Bone marrow (tissue), 2 donors: ENCODE data around the gene SSTR5.

ENCODE experiments used
- DNase-seq, 2 donors: peaks; one replicate each; lab custom pipeline; 2025; lab: John Stamatoyannopoulos, UW

Gene SSTR5

DNA sequence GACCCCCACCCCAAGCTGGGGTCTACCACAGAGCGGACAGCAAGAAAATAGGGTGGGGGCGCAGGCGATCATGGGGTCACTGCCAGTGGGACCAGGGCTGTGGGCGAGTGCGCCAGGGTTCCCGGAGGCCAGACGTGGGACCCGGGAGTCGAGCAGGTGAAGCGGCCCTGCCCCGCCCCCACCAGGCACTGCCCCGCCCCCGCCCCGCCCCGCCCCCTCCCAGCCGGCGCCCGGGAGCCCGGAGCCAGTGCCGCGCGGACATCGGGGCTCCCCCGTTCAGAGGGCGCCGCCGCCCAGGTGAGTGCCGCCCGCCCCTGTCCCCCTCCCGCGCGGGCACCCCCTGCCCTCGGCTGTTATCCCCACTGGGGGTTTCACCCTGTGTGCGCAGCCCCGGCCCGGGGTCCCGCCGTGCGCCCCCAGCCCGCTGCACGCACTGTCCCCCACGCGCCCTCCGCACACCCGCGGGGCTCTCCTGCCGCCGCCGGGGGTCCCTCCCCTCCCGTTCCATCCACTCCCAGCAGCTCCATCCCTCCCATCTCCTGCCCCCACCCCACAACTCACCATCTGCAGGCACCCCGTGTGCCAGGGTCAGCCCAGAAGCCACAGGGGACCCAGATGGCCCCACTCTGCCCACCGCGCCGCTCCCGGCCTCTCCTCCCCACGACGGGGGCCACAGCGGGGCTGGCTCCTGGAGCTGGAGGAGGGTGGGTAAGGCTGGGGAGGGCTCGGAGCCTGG, at the start of gene SSTR5:
TSS of gene SSTR5 (plus strand) at position 222 of the 736 bp plus-strand sequence. CDS start 6,122 bp downstream, outside the sequence.
- DNase-seq: no peak

DNA sequence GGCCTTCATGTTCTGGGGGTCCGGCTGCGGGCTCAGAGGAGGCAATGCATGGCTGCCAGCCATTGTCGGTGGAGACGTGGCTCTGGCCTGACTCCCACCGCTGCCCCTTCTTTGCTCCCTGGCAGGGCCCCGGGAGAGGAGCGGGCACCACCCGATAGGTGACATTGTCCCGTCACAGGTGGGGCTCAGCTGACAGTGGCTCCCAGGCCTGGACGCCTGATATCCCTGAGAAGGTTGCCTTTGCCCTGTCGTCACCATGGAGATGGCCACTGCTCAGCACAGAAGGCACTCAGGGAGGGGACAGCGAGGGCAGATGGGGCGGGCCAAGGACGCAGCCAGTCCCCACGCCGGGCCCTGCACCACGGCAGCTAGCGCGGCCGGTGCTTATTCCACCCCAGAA, 48.4 kb upstream of the SSTR5 start:
- no peak for DNase-seq

GRCh38 chr16:1025183-1025809, 47.3 kb upstream of the SSTR5 start:
- DNase-seq: peak in 1 of 2 donors; percentile 6

DNA sequence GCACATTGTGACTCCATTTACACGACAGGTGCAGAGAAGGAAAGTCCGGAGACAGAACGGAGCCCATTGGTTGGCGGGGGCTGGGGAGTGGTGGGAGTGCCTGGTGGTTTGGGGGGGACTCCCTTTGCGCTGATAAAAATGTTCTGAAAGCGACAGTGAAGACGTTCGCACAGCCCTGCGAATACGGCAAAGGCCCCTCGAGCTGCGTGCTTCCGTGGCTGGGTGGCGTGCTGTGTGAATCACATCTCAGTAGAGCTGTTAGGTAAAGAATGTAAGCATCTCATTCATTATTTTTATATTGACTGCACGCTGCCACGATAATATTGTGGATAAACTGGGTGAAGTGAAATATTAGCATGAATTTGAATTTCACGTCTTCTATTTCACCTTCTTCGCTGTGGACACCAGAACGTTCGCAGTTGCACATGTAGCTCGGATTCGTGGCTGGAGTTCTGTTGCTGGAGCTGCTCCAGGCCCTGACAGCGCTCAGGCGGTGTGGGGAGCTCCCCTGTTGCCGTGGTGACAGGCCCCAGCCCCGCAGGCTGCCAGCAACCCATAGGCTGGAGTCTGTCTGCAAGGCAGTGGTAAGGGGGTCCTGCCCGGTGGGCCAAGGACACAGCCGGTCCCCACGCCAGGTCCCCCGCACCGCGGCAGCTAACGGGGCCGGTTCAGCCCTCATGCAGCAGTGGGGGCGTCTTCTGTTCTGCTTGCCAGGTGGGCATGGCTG, 46.3 kb upstream of the SSTR5 start:
- no peak for DNase-seq

- DNase-seq: no peak
Observed at GRCh38 chr16:1026784-1027500, 45.6 kb upstream of the SSTR5 start.

DNA sequence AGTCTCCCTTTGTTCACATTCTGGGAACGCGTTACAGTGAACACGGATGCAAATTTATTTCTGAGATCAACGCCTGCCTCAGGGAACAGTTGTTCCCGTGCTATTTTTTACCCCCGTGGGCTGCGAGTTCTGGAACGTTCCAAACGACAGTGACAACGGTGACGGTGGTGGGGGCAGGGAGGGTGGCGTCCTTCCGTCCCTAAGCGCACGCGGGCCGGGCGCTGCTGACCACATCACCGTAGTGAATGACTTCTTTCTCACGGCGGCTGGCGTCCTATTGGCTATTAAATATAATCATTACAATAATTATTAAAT, 45.1 kb upstream of the SSTR5 start:
- DNase-seq: no peak

DNA sequence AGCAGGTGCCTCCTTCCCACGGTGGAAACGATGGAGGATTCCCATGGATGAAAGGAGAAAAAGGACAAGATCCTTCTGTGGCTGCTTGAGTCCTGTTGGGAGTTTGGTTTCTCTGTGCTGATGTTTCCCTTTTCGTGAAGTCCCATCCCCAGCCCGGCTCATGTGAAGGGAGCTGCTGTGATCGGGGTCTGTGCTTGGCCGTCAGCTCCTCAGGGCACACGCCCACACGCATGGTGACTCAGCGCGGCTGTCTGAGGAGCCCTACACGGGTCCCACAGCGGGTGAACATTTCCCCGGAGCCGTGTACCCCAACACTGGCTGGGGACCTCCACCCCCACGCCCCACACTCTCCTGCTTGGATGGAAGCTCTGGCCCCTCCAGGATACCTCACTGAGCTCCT, 44.5 kb upstream of the SSTR5 start:
- DNase-seq: no peak

DNA sequence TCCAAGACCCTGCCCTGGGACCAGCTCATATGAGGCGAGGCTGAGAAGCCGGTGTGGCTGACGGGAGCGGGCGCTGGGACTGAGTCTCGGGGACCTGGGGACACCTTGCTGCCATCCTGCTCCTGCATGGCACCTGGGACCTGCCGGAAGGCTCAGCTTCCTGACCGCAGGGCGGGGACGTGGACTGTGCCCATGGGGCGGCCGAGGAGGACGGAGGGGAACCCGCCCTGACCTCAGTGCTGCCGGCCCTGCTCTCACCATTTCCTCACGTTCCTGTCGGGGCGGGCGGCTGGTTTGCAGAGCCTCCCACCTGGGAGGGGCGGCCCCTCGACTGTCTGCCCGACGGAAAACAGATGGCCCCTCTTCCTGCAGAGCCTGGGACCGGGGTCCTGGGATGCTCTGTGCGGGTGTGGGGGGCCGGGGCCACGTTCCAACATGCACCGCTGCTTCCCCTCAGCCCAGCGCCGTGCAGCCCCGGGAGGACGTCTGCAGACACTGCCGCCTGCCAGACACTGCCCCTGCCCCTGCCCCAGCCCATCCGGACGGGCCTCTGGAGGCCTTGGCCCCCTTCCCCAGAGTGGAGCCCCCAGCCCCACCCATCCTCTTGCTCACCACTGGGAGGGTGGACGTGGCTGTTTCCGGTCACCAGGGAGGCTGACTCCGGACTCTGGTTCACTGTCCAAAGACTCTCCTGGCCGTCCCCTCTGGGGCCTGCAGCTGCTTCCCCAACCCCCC, 43.9 kb upstream of the SSTR5 start:
- DNase-seq: no peak

DNA sequence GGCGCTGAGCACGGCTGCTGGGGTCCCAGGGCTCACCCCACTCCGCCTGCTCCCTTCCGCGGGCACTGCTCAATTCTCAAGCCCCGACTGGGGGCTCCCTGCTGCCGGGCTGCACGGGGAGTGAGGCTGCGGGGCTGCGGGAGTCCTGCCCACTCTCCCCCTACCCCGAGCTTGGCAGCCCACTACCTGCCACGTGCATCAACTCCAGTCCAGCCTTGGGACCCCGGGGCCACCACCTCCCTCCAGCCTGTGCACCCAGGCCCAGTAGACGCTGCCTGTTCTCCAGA, 43.3 kb upstream of the SSTR5 start:
- DNase-seq: no peak

- DNase-seq: no peak
Observed at GRCh38 chr16:1030473-1030901, 42.1 kb upstream of the SSTR5 start.

- DNase-seq: no peak
Observed at GRCh38 chr16:1031666-1032065, 40.9 kb upstream of the SSTR5 start.

DNA sequence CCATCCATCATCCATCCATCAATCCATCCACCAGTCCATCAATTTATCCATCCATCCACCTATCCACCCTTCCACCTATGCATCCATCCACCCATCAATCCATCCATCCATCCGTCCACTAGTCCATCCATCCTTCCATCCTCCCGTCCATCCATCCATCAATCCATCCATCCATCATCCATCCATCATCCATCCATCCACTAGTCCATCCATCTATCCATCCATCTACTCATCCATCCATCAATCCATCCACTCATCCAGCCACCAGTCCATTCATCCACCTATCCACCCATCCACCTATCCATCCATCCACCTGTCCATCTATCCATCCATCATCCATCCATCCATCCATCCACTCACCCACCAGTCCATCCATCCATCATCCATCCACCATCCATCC, 39.9 kb upstream of the SSTR5 start:
- DNase-seq: no peak

DNA sequence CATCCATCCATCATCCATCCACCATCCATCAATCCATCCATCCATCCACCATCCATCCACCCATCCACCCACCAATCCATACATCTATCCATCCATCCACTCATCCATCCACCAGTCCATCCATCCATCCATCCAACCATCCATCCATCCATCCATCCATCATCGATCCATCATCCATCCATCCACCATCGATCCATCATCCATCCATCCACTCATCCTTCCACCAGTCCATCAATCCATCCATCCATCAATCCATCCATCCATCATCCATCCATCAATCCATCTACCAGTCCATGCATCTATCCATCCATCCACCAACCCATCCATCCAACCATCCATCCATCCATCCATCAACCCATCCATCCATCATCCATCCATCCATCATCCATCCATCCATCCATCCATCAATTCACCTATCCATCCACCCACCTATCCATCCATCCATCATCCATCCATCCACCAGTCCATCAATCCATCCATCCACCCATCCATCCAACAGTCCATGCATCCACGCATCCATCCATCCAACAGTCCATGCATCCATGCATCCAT, 39.3 kb upstream of the SSTR5 start:
- DNase-seq: no peak

DNA sequence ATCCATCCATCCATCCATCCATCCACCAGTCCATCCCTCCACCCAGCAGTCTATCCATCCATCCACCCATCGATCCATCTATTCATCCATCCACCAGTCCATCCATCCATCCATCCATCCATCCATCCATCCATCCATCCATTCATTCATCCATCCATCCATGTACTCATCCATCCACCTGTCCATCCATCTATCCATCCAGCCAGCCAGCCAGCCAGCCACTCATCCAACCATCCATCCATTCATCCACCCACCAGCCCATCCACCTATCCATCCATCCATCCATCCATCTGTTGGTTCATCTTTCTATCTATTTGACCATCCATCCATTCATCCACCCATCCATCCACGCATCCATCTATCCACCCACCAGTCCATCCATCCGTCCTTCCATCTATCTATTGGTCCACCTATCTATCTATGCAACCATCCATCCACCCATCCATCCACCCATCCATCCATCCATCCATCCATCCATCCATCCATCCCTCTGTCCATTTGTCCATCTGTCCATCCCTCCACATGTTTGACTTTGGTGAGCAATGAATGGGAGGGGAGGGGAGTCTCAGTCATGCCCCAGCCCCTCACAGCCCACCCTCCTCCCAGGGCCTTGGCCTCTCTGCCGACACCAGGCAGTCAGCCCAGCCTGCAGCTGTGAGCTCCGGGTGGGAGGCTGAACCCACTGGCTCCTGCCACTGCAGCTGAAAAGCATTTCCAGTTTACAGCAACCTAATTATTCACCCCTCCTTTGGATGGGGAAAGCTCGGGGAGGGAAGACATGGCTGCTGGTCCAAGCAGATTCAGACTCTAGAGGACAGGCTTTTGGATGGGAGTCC, 38.1 kb upstream of the SSTR5 start:
- DNase-seq: no peak

GRCh38 chr16:1035066-1035415, 37.5 kb upstream of the SSTR5 start:
- DNase-seq: no peak

DNA sequence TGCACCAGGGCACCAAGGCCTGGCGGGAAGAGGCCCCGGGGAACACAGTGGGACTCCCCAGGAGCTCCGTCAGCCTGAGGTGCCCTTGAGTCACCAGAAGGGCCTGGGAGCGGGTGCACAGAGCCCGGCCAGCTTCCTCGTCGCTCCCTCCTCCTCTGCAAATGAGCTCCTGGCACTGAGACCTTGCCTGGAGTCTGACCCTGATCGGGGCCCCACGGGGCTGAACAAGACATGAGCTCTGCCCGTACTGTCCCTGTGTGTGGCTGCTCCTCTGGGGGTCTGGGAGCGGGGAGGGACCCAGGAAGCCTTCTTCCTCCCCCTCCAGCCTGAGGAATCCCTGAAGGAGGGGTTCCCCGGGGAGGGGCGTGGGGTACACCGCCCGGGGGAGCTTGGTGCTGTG, 36.4 kb upstream of the SSTR5 start:
- DNase-seq: no peak

DNA sequence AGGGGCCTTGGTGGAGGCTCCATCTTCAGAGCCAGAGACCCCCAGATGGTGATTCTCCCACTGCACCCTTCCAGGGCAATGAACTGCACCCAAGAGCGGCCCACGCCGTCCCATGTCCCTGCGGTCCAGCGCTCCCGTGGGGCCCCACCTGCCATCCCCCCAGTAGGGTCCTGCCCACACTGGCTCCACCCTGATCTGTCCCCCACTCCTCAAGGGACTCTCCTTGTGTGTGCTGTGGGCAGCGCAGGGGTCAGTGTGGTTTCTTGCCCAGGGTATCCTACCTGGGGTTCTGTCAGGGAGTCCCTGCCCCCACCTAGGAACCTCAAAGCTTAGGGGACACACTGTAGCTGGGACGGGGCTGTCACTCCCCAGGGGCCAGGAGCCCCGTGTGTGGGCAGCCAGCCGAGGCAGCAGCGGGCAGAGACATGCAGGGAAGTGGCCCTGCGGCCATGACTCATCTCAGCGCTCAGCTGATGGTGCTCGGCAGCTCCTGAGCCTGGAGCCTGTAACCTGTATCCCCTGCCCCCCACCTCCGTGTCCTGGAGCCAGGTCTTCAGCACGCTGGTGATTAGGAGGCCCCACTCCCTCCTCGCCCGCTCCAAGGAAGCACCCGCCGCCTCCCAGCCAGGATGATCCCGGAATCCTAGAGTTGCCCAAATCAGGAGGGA, 35.7 kb upstream of the SSTR5 start:
- DNase-seq: no peak

DNA sequence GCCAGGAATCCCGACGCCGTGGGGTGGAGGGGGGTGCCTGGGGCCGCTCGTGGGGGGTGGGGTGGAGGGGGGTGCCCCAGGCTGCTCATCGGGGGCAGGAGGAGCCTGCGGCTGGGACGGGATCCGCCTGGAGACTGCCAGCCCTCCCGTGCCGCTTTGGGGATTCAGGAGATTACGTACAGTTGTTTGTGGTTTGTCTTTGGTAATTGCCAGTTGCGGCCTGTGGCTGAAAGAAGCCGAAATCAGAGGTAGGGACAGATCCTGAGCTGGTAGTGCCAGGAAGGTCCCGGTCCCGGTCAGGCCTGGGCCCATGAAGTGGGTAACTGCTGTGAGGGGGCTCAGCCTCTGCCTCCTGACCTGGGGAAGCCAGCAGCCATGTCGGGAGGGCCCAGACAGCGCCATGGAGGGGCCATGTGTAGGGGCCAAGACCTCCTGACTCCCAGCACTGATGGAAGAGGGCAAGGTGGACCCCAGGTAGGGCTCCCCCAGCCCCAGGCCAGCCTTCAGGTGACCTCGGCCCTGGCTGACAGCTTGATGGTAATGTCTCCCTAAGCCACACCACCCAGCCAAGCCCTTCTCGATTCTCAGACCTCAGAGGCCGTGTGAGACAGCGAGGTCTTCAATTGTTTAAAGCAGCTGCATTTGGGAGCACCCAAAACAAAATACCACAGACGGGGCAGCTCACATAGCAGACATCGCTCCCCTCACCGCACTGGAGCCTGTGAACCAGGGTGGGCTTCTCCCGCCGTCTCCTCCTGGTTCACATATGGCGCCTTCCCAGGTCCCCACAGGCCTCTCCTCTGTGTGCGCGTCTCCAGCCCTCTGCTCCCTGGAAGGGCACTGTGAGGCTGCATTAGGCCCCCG, 34.9 kb upstream of the SSTR5 start:
- no peak for DNase-seq

DNA sequence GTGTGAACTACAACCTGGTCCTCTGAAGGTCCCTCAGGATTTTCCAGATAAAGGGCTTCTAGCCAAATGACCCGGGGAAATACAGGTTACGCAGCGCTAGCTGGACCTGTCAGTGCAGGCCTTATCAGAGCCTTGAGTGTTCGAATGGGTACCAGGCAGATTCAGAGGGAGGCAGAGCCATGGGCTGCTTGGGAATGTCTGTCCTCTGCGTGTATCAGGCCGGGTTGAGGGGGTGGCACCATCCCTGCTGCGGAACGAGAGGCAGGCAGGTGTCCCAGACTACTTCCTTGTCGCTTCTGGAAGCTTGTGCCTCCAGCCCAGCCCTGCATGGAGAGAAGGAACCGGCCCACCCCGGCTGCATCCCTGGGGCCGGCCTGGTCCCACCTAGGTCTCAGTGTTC, 33.6 kb upstream of the SSTR5 start:
- DNase-seq: no peak

DNA sequence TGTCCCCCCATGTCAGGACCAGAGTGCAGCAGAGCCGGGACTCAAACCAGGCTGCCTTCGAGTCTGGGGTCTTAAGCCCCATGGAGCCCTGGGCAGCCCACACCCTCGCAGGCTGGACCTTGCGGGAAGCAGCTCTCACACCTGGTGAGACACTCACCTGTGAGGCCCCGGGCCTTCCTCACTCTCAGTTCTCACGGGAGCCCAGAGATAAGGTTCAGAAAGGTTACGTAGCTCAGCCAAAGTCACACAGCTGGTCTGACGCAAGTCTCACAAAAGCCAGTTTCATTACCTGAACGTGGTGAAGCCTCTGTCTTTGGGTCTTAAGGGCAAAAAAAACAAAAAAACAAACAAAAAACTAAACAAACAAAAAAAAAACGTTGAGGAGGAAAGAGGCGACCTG, 32.8 kb upstream of the SSTR5 start:
- DNase-seq: no peak
